ENCODE measurements around the gene MT1A. TPM values are rescaled to one million over a fixed set of nuclear protein-coding genes. Genes with fewer than 3 reads are reported as not detected.

Gene MT1A
- total and polyA plus RNA-seq, 2 of the 8 experiments (the other 6 are each of a cell fraction or from before 2014, with no cell fraction given) = not detected

DNA sequence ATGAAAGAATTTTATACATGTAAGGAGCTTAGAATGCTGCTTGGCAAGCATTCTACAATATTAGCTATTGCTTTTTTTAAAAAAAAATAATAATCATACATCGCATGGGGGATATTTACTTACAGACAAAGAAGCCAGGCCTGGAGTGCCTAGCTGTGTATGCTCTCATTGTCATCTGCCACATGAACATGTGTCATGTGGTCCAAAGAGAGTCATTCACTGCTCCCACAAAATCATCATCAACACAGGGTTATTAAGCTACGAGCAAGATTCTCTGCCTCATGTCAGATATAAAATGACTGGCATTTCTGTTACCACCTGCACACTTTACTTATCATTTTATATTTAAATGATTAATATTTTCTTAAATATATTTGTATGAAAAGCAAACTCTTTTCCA is 14.8 kb upstream of the MT1A start:
- Histone ChIP-seq H3K56ac (replicated peaks; ENCODE audit: insufficient read length, low read depth, low read length) (no peak overlapping the region), H2BK5ac (ENCODE audit: low read depth, low read length) (no peak overlapping the region), H3K79me1 (ENCODE audit: low read depth, low read length) (no peaks in the 10 kb centered on the region), H4K91ac (replicated peaks; ENCODE audit: insufficient read length, low read length) (no peak overlapping the region), H3K14ac (ENCODE audit: insufficient read length) (no peak overlapping the region), H3K27me3 (replicated peaks in 1 of 4; ENCODE audit: control insufficient read depth in 3 of 4, extremely low read depth in 1 of 4, insufficient read depth in 3 of 4, low read length in 3 of 4) (peaks cover 51 to 85% (median 81%) of the 10 kb centered on the region in 4 experiments), H3K79me2 (ENCODE audit: control insufficient read depth in 1 of 2, insufficient read depth in 2 of 2, low read length in 2 of 2) (no peaks in the 10 kb centered on the region), H3K18ac (ENCODE audit: extremely low read depth, low read length) (no peak overlapping the region), H4K5ac (ENCODE audit: insufficient read length, low read depth, low read length) (no peak overlapping the region), H2BK12ac (ENCODE audit: low read depth, low read length) (no peak overlapping the region), H3K4me2 (ENCODE audit: insufficient read depth in 1 of 2, low read depth in 2 of 2, low read length in 2 of 2) (no peak overlapping the region), H2BK20ac (ENCODE audit: low read length) (no peak overlapping the region), H3K9ac (replicated peaks in 1 of 4; ENCODE audit: extremely low read depth in 1 of 4, low read depth in 3 of 4, low read length in 3 of 4) (no peak overlapping the region), H2BK120ac (replicated peaks; ENCODE audit: low read depth, low read length) (no peak overlapping the region), H4K20me1 (replicated peaks in 1 of 2; ENCODE audit: control insufficient read depth in 1 of 2, insufficient read depth in 2 of 2, low read length in 2 of 2) (peaks cover 0 to 8% of the 10 kb centered on the region in 2 experiments), H3K4ac (replicated peaks; ENCODE audit: insufficient read length, low read depth, low read length) (no peak overlapping the region), H2AK5ac (ENCODE audit: low read depth, low read length) (no peak overlapping the region), H3K36me3 (ENCODE audit: control insufficient read depth in 2 of 4, insufficient read depth in 4 of 4, low read length in 3 of 4) (no peaks in the 10 kb centered on the region), H2AFZ (ENCODE audit: low read length) (no peak overlapping the region), H3K23me2 (ENCODE audit: low read depth, low read length) (peaks cover 5% of the 10 kb centered on the region; the same call in 1 of the 2 replicates), H2BK15ac (ENCODE audit: low read length) (no peak overlapping the region), H3K23ac (ENCODE audit: insufficient read length) (no peak overlapping the region), H4K8ac (ENCODE audit: extremely low read depth, insufficient read depth, low read length) (no peak overlapping the region), H3K4me1 (replicated peaks in 1 of 4; ENCODE audit: control insufficient read depth in 3 of 4, insufficient read depth in 4 of 4, low read length in 3 of 4) (peaks cover 0 to 17% (median 14%) of the 10 kb centered on the region in 4 experiments; a peak in 6 of 7 replicates), H3K9me3 (ENCODE audit: insufficient read depth in 2 of 2, low read depth in 1 of 2, low read length in 1 of 2) (no peaks in the 10 kb centered on the region), H3K27ac (ENCODE audit: low read depth, low read length) (no peak overlapping the region), H3K4me3 (ENCODE audit: extremely low read depth in 1 of 4, insufficient read depth in 2 of 4, low read depth in 3 of 4, low read length in 4 of 4) (no peak overlapping the region)
- 96% methylated on average over 2 of the region's 2 CpGs; no CpG with 5 or more reads in 1 of the 2 experiments for WGBS, 2 experiments (ENCODE audit: extremely low coverage in 1 of 2, insufficient coverage in 1 of 2, insufficient read length in 1 of 2, insufficient replicate concordance in 2 of 2, low coverage in 1 of 2, low lambda C conversion rate in 2 of 2, missing lambda C conversion rate in 1 of 2)
- FAIRE-seq = no peak
- CTCF ChIA-PET (ENCODE audit: partially characterized antibody) = interaction anchor here (0.8 to 2.8 kb wide), 5 partner anchors 11 to 96 kb away, joined by 3 to 9 read pairs (median 3); no protein-coding TSS in a partner anchor
- DNase-seq (ENCODE audit: low read depth in 1 of 2, low spot score in 2 of 2) = no peak
- POLR2A ChIA-PET (ENCODE audit: partially characterized antibody) = interaction anchor here (0.9 to 4.7 kb wide), 5 partner anchors 13 to 60 kb away, joined by 5 to 66 read pairs (median 29); partner anchors contain the start of genes MT1G, MT1H, MT1X and MT2A

Data from H1 (cell line).